ENCODE data around the gene TIMMDC1.

GRCh38 chr3:119498186-119499011, at the start of gene TIMMDC1:
- no peak for TF ChIP-seq CTCF (IDR thresholded peaks at IDR 0.05)
- TF ChIP-seq EZH2 (IDR thresholded peaks at IDR 0.05), result peak; percentile 50

Data from neural progenitor cell (in vitro differentiated cells).